RCC 7860 (cell line): ENCODE measurements around the gene ICOSLG.
"Not testable (repeated sequence)": the region's sequence is repeated elsewhere in the genome, so short reads cannot be mapped to it uniquely, and the experiment has no call there.

Experiments
- DNase-seq: peaks from one replicate; pipeline ENCODE4 v3.0.0-alpha.2; 2015; ENCODE audit warnings: low spot score
- FAIRE-seq: peaks from 2 replicates; lab custom pipeline; 2012; peaks lifted over from hg19 to GRCh38; lab: Jason Lieb, UNC

ICOSLG gene

DNA sequence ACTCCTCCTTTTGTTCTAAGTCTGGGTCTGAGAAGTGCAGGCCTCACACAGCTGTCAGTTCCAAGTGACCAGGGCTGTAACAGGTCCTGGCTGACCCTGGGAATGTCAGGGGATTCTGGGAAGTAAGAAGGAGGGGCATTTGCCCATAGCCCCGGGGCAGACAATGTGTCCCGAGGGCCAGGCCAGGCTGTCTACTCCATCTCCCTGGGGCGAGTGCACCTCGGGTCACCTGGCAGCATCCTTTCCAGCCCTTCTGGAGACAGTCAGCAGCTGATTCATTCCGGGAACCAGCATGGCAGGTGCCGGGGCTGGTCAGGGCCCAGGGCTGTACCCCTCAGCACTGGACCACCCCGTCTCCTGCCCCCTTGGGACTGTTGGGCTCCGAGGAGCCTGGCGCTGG is 13.1 kb downstream of the ICOSLG start:
- not testable (repeated sequence) for DNase-seq, FAIRE-seq

GRCh38 chr21:44225605-44226004 is 15.1 kb downstream of the ICOSLG start:
- FAIRE-seq, DNase-seq: not testable (repeated sequence)

DNA sequence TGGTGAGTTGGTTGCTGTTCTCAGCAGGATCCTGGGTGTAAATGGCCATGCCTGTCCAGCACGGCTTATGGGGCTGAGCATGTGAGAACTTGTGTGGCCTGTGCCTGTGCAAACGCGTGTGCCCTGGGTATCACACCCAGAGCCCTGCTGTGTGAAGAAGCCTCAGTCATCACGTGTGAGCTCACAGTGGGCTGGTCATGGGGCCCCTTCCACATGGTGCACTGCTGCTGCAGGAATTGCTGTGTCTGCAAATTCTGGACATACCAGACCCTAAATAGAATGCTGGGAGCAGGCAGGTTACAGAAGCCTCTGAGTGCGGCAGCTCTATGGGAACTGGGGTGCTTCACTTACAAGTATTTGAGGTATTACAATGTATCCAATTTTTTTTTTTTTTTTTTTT is 17.4 kb downstream of the ICOSLG start:
- FAIRE-seq, DNase-seq: not testable (repeated sequence)

GRCh38 chr21:44220674-44221073 is 20.1 kb downstream of the ICOSLG start:
- DNase-seq, FAIRE-seq: not testable (repeated sequence)

DNA sequence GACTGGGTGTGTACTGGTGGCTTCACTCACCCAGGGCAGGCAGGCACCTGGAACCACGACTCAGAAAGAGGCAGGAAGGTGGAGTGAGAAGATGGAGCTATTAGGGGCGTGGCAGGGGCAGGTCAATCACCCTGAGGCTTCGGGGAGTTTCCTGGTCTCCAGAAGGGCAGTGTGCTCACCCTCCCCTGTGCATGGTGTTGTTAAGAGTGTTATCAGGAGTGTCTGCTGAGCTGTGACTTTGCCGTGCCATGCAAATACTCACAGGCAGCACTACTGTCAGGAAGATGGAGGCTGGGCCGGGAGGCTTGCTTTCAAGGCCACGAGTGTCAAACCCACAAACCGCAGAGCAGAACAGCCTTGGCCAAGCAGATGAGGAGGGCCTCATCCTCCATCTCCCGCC is 22.3 kb downstream of the ICOSLG start:
- not testable (repeated sequence) for DNase-seq, FAIRE-seq

DNA sequence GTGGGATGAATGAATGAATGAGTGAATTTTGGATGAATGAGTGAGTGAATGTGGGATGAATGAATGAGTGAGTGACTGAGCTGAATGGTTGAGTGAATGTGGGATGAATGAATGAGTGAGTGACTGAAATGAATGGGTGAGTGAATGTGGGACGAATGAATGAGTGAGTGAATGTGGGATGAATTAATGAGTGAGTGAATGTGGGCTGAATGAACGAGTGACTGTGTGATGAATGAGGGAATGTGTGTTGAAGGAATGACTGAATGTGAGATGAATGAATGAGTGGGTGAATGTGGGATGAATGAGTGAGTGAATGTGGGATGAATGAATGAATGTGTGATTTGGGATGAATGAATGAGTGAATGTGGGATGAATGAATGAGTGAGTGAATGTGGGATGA is 28.8 kb downstream of the ICOSLG start:
- not testable (repeated sequence) for DNase-seq, FAIRE-seq

- FAIRE-seq: not testable (repeated sequence)
Observed at GRCh38 chr21:44211574-44211973, 29.2 kb downstream of the ICOSLG start.

DNA sequence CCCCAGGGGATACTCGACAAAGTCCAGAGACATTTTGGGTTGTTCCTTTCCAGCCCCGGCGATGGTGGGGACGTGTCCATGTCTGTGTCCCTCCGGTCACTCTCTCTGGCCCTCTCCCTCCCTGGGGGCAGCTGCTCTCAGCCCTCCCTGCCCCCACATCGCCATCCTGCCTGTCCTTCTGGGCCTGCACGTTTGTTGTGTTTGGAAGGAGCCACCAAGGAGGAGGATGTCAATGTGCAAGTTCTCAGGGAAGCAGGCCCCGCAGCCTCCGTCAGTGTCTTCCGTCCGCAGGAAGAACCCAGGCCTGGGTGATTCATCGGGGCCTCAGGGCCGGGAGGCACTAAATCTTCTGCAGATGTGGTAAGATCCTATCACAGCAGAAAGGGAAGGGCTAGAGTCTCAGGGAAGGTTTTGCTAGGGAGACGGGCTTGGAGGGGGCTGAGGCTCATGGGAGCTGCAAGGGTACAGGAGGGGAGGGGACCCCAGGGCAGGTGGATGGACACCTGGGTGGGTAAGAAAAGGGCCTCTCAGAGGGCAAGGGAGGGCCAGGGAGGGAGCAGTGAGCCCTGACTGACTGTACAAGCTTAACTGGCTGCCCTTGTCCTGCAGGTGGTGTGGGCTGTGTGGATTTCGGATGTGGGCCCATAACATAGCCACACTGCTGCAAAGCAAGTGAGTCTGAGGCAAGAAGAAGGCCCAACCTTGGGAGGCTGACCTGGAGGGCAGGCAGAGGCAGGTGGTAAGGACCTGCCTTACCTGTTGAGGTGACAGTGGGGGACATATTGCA is 32.7 kb downstream of the ICOSLG start:
- FAIRE-seq (peak; percentile 53), DNase-seq (peak; percentile 2)

More at GRCh38 chr21:44211574-44211973, 29.2 kb downstream of the ICOSLG start:
- DNase-seq: not testable (repeated sequence)

GRCh38 chr21:44206698-44207676 is 33.8 kb downstream of the ICOSLG start:
- not testable (repeated sequence) for DNase-seq, FAIRE-seq

DNA sequence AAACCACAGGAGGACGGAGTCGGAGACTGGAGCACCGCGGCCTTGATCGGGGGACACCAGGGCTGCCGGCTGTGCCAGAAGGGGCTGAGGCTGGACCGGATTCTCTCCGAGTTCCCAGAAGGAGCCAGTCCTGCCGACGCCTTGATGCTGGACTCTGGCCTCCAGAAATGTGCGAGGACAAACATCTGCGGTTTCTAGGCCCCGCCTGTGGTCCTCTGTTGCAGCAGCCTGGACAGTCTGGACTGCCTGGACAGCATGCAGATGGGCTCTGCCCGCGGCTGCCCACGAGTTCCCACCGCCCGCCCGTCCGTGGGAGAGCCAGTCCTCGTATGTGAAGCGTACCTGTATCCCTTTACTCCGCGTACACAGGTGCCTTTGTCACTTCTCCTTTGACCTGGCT is 34.6 kb downstream of the ICOSLG start:
- not testable (repeated sequence) for DNase-seq, FAIRE-seq

DNA sequence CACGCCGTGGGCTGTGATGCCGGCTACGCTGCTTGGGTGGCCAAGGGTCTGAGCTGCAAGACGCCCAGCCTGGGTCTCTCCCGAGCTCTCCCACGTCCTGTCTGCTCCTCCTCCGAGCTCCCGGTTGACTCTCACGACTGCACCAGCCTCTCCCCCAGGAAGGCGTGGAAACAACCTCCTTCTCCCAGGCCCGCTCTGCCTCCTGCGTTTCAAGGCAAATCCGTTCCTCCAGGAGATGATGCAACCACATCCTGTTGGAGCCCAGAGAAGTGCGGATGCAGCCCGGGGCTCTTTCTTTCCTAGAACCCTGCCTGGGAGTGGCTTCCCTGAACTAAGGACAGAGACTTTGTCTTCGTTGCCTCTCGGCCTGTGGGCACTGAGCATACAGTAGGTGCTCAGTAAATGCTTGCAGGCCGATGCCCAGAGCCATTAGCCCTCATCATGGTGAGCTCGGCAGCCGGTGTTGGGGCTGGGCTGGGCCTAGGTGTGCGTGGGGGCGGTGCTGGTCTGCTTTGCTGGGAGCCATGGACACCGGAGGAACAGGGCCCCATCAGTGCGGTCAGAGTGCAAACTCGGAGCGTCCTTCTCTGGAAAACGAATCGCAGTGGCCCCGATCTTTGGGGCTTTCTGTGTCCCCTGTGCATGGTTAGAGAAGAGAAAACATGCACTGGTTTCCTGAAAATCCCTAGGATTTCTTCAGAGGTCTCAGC is 38.0 kb downstream of the ICOSLG start:
- not testable (repeated sequence) for FAIRE-seq

GRCh38 chr21:44199997-44200396 is 40.7 kb downstream of the ICOSLG start:
- not testable (repeated sequence) for FAIRE-seq, DNase-seq

More for the DNA sequence above, 38.0 kb downstream of the ICOSLG start:
- not testable (repeated sequence) for DNase-seq

DNA sequence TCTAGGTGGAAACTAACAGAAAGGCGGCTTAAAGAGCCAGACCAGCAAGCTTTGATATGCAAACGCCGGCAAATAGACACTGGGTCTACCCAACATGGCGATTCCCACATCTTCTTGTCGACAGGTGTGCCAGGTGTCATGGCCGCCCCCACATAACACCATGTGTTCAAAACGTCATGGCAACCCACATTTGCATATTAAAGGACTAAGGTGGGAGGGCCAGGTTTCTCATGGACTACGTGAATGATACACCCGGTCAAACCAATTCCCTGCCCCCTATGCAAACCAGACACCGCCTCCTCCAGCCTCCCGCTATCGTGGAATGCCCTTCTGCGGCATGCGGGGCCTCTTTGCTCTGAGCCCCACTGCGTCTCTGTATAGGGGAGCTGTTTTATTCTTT is 41.3 kb downstream of the ICOSLG start:
- FAIRE-seq (no peak), DNase-seq (no peak)

- DNase-seq, FAIRE-seq: not testable (repeated sequence)
Observed at GRCh38 chr21:44197156-44197516, 43.6 kb downstream of the ICOSLG start.

DNA sequence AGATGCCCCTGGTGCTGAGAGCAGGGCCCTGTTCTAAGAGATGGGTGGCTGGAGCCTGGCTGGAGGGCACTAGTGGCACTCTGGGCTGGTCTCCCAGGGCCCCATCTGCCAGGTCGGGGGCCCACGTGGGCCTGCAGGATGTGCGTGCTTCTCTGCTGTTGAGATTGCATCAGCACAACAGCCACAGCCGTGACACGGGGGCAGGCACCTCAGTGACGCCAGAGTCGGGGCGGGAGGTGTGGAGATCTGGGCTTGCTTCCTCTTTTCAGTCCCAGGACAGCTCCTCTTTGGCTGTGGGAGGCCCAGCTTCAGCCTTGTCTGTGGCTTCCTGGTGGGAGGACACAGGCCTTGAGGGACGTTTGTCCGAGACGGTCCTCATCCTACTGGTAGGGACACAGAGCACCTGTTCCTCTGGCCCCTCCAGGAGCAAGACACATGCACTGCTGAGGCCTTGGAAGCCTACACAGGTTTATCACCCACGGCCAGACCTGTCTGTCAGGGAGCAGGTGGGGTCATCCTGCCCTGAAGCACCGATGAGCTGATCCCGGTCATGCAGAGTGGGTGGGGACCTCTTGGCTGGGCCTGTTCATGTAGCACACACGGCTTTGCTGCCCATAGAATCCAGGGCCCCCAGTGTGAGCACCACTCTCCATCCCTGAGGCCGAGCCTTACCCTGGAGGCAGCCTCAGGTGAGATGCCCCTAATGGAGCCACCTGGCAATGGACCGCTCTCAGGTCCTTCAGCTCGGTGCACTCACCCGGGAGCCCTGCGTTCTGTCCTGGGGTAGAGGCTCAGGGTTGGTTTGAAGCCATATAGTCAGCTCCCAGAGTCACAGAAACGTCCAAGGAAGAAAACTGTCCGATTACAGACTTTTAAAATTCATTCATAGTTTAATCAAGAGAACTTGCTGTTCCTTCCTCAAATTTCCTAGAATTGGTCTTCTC is 44.3 kb downstream of the ICOSLG start:
- DNase-seq, FAIRE-seq: not testable (repeated sequence)

- peak; percentile 0 for DNase-seq
- not testable (repeated sequence) for FAIRE-seq
Observed at GRCh38 chr21:44194888-44195287, 45.9 kb downstream of the ICOSLG start.

- not testable (repeated sequence) for FAIRE-seq, DNase-seq
Observed at GRCh38 chr21:44194451-44194850, 46.3 kb downstream of the ICOSLG start.

- DNase-seq: not testable (repeated sequence)
- FAIRE-seq: peak; percentile 68
Observed at GRCh38 chr21:44193108-44193507, 47.6 kb downstream of the ICOSLG start.
